ENCODE results near the gene LAG3.

GRCh38 chr12:6742834-6743233, 29.5 kb upstream of the LAG3 start:
- TF ChIP-seq POLR2A (IDR thresholded peaks at IDR 0.05): no peak
- TF ChIP-seq, protein P1, sequence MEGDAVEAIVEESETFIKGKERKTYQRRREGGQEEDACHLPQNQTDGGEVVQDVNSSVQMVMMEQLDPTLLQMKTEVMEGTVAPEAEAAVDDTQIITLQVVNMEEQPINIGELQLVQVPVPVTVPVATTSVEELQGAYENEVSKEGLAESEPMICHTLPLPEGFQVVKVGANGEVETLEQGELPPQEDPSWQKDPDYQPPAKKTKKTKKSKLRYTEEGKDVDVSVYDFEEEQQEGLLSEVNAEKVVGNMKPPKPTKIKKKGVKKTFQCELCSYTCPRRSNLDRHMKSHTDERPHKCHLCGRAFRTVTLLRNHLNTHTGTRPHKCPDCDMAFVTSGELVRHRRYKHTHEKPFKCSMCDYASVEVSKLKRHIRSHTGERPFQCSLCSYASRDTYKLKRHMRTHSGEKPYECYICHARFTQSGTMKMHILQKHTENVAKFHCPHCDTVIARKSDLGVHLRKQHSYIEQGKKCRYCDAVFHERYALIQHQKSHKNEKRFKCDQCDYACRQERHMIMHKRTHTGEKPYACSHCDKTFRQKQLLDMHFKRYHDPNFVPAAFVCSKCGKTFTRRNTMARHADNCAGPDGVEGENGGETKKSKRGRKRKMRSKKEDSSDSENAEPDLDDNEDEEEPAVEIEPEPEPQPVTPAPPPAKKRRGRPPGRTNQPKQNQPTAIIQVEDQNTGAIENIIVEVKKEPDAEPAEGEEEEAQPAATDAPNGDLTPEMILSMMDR (IDR thresholded peaks at IDR 0.05): no peak
